ENCODE measurements around the gene GHDC. TPM values are rescaled to one million over a fixed set of nuclear protein-coding genes. Genes with fewer than 3 reads are reported as not detected.

The GHDC gene
- total and polyA plus RNA-seq, 2 of the 13 experiments (the other 11 are each of a cell fraction or from before 2014, with no cell fraction given): 15.4 to 22.5 TPM

DNA sequence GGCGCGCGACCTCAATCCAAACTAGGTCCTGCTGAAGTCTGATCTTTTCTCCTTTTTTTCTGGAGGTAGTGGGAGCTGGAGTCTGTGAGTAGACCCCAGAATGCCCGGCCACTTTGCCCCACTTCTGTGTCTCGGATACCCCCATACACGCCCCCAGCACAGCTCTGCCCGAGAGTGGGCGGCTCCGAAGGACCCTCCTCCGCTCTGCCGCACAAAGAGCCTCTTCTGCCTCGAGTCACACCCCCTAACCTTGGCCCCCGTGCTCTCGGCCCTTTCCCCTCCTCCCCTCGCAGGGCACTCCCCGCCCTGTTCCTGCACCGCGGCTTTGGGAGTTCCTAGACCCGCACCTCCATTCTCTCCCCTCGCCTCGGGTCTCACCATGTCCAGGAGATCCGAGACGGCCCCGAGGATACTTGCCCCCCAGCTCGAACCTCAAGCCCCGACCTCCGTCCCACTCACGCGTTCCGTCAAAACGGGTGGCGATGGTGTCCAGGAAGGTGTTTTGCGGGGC, 13.8 kb downstream of the GHDC start (continued):
- TF ChIP-seq, protein P1, sequence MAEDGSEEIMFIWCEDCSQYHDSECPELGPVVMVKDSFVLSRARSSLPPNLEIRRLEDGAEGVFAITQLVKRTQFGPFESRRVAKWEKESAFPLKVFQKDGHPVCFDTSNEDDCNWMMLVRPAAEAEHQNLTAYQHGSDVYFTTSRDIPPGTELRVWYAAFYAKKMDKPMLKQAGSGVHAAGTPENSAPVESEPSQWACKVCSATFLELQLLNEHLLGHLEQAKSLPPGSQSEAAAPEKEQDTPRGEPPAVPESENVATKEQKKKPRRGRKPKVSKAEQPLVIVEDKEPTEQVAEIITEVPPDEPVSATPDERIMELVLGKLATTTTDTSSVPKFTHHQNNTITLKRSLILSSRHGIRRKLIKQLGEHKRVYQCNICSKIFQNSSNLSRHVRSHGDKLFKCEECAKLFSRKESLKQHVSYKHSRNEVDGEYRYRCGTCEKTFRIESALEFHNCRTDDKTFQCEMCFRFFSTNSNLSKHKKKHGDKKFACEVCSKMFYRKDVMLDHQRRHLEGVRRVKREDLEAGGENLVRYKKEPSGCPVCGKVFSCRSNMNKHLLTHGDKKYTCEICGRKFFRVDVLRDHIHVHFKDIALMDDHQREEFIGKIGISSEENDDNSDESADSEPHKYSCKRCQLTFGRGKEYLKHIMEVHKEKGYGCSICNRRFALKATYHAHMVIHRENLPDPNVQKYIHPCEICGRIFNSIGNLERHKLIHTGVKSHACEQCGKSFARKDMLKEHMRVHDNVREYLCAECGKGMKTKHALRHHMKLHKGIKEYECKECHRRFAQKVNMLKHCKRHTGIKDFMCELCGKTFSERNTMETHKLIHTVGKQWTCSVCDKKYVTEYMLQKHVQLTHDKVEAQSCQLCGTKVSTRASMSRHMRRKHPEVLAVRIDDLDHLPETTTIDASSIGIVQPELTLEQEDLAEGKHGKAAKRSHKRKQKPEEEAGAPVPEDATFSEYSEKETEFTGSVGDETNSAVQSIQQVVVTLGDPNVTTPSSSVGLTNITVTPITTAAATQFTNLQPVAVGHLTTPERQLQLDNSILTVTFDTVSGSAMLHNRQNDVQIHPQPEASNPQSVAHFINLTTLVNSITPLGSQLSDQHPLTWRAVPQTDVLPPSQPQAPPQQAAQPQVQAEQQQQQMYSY (CRISPR knock-in tag; IDR thresholded peaks at IDR 0.05): peak; percentile 9
- TF ChIP-seq LCORL (IDR thresholded peaks at IDR 0.05) (no peak), LCORL (CRISPR knock-in tag; IDR thresholded peaks at IDR 0.05) (0 out of 2 replicates have a peak, but pooled peaks have one; percentile 9), SIX4 (CRISPR knock-in tag; IDR thresholded peaks at IDR 0.05) (no peak), ZNF766 (CRISPR knock-in tag; IDR thresholded peaks at IDR 0.05; ENCODE audit: borderline replicate concordance) (0 out of 2 replicates have a peak, but pooled peaks have one; percentile 17), EED (CRISPR knock-in tag; IDR thresholded peaks at IDR 0.05) (peak; percentile 3; the same call in 1 of the 2 replicates), EHMT2 (IDR thresholded peaks at IDR 0.05; ENCODE audit: borderline replicate concordance, low read depth, low read length) (peak; percentile 59), BORCS8-MEF2B (CRISPR knock-in tag; IDR thresholded peaks at IDR 0.05) (no peak), PAX8 (CRISPR knock-in tag; IDR thresholded peaks at IDR 0.05; ENCODE audit: borderline replicate concordance) (no peak), IKZF4 (CRISPR knock-in tag; IDR thresholded peaks at IDR 0.05; ENCODE audit: borderline replicate concordance, low read depth, not compliant biosample characterization) (no peak)
- TF ChIP-seq, protein P2, sequence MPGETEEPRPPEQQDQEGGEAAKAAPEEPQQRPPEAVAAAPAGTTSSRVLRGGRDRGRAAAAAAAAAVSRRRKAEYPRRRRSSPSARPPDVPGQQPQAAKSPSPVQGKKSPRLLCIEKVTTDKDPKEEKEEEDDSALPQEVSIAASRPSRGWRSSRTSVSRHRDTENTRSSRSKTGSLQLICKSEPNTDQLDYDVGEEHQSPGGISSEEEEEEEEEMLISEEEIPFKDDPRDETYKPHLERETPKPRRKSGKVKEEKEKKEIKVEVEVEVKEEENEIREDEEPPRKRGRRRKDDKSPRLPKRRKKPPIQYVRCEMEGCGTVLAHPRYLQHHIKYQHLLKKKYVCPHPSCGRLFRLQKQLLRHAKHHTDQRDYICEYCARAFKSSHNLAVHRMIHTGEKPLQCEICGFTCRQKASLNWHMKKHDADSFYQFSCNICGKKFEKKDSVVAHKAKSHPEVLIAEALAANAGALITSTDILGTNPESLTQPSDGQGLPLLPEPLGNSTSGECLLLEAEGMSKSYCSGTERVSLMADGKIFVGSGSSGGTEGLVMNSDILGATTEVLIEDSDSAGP (CRISPR knock-in tag; IDR thresholded peaks at IDR 0.05; ENCODE audit: borderline replicate concordance): 0 out of 2 replicates have a peak, but pooled peaks have one; percentile 14
- TF ChIP-seq, protein P3, sequence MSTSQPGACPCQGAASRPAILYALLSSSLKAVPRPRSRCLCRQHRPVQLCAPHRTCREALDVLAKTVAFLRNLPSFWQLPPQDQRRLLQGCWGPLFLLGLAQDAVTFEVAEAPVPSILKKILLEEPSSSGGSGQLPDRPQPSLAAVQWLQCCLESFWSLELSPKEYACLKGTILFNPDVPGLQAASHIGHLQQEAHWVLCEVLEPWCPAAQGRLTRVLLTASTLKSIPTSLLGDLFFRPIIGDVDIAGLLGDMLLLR (CRISPR knock-in tag; IDR thresholded peaks at IDR 0.05): peak; percentile 17; the same call in 1 of the 2 replicates
- TF ChIP-seq, protein P4, sequence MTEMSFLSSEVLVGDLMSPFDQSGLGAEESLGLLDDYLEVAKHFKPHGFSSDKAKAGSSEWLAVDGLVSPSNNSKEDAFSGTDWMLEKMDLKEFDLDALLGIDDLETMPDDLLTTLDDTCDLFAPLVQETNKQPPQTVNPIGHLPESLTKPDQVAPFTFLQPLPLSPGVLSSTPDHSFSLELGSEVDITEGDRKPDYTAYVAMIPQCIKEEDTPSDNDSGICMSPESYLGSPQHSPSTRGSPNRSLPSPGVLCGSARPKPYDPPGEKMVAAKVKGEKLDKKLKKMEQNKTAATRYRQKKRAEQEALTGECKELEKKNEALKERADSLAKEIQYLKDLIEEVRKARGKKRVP (CRISPR knock-in tag; IDR thresholded peaks at IDR 0.05): no peak
- TF ChIP-seq, protein P5, sequence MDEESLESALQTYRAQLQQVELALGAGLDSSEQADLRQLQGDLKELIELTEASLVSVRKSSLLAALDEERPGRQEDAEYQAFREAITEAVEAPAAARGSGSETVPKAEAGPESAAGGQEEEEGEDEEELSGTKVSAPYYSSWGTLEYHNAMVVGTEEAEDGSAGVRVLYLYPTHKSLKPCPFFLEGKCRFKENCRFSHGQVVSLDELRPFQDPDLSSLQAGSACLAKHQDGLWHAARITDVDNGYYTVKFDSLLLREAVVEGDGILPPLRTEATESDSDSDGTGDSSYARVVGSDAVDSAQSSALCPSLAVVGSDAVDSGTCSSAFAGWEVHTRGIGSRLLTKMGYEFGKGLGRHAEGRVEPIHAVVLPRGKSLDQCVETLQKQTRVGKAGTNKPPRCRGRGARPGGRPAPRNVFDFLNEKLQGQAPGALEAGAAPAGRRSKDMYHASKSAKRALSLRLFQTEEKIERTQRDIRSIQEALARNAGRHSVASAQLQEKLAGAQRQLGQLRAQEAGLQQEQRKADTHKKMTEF (CRISPR knock-in tag; IDR thresholded peaks at IDR 0.05): 0 out of 2 replicates have a peak, but pooled peaks have one; percentile 3
- TF ChIP-seq, protein P6, sequence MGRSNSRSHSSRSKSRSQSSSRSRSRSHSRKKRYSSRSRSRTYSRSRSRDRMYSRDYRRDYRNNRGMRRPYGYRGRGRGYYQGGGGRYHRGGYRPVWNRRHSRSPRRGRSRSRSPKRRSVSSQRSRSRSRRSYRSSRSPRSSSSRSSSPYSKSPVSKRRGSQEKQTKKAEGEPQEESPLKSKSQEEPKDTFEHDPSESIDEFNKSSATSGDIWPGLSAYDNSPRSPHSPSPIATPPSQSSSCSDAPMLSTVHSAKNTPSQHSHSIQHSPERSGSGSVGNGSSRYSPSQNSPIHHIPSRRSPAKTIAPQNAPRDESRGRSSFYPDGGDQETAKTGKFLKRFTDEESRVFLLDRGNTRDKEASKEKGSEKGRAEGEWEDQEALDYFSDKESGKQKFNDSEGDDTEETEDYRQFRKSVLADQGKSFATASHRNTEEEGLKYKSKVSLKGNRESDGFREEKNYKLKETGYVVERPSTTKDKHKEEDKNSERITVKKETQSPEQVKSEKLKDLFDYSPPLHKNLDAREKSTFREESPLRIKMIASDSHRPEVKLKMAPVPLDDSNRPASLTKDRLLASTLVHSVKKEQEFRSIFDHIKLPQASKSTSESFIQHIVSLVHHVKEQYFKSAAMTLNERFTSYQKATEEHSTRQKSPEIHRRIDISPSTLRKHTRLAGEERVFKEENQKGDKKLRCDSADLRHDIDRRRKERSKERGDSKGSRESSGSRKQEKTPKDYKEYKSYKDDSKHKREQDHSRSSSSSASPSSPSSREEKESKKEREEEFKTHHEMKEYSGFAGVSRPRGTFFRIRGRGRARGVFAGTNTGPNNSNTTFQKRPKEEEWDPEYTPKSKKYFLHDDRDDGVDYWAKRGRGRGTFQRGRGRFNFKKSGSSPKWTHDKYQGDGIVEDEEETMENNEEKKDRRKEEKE (IDR thresholded peaks at IDR 0.05): no peak
- TF ChIP-seq, protein P7, sequence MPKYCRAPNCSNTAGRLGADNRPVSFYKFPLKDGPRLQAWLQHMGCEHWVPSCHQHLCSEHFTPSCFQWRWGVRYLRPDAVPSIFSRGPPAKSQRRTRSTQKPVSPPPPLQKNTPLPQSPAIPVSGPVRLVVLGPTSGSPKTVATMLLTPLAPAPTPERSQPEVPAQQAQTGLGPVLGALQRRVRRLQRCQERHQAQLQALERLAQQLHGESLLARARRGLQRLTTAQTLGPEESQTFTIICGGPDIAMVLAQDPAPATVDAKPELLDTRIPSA (CRISPR knock-in tag; IDR thresholded peaks at IDR 0.05; ENCODE audit: borderline replicate concordance): no peak
